ENCODE results near the gene RPS29. TPM values are rescaled to one million over a fixed set of nuclear protein-coding genes. Genes with fewer than 3 reads are reported as not detected.

Gene RPS29
- total RNA-seq, 1 donor from 2014 or later = 1,338 TPM

GRCh38 chr14:49569281-49569680, 16.9 kb downstream of the RPS29 start:
- Mint-ChIP-seq H3K27me3 (ENCODE audit: low read depth) (no peaks in the 10 kb centered on the region), H3K36me3 (peaks cover 22% of the 10 kb centered on the region), H3K9me3 (no peaks in the 10 kb centered on the region), H3K4me1 (no peaks in the 10 kb centered on the region), H3K4me3 (no peak overlapping the region), H3K27ac (no peak overlapping the region)
- TF ChIP-seq, protein P1, sequence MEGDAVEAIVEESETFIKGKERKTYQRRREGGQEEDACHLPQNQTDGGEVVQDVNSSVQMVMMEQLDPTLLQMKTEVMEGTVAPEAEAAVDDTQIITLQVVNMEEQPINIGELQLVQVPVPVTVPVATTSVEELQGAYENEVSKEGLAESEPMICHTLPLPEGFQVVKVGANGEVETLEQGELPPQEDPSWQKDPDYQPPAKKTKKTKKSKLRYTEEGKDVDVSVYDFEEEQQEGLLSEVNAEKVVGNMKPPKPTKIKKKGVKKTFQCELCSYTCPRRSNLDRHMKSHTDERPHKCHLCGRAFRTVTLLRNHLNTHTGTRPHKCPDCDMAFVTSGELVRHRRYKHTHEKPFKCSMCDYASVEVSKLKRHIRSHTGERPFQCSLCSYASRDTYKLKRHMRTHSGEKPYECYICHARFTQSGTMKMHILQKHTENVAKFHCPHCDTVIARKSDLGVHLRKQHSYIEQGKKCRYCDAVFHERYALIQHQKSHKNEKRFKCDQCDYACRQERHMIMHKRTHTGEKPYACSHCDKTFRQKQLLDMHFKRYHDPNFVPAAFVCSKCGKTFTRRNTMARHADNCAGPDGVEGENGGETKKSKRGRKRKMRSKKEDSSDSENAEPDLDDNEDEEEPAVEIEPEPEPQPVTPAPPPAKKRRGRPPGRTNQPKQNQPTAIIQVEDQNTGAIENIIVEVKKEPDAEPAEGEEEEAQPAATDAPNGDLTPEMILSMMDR (IDR thresholded peaks at IDR 0.05; ENCODE audit: unreplicated experiment) = no peak
- DNase-seq (ENCODE audit: low spot score in 2 of 2, unreplicated experiment in 2 of 2) = no peak

- Mint-ChIP-seq H3K27ac (no peak overlapping the region), H3K9me3 (peaks cover 8% of the 10 kb centered on the region)
These were observed 19.5 kb downstream of the RPS29 start for GRCh38 chr14:49566714-49567113.

DNA sequence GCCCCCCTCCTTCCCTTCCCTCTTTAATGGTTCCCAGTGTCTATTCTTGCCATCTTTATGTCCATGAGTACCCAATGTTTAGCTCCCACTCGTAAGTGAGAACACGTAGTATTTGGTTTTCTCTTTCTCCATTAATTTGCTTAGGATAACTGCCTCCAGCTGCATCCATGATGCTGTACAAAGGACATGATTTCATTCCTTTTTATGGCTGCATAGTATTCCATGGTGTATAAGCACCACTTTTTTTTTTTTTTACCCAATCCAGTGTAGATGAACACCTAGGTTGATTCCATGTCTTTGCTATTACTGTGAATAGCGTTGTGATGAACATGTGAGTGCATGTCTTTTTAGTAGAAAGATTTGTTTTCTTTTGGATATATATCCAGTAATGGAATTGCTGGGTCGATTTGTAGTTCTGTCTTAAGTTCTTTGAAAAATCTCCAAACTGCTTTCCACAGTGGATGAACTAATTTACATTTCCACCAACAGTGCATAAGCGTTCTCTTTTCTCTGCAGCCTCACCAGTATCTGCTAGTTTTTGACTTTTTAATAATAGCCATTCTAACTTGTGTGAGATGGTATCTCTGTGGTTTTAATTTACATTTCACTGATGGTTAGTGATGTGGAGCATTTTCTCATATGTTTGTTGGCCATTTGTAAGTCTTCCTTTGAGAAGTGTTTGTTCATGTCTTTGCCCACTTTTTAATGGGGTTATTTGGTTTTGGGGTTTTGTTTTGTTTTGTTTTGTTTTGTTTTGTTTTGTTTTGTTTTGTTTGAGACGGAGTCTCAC, 26.0 kb downstream of the RPS29 start:
- Mint-ChIP-seq H3K9me3 (peaks cover 14% of the 10 kb centered on the region), H3K4me1 (no peaks in the 10 kb centered on the region), H3K4me3 (no peak overlapping the region), H3K27ac (no peak overlapping the region), H3K36me3 (peaks cover 3% of the 10 kb centered on the region), H3K27me3 (ENCODE audit: low read depth) (no peaks in the 10 kb centered on the region)
- TF ChIP-seq, protein P1 (IDR thresholded peaks at IDR 0.05; ENCODE audit: unreplicated experiment) = no peak
- no peak for DNase-seq (ENCODE audit: low spot score in 2 of 2, unreplicated experiment in 2 of 2)

More at GRCh38 chr14:49566714-49567113, 19.5 kb downstream of the RPS29 start:
- TF ChIP-seq, protein P1 (IDR thresholded peaks at IDR 0.05; ENCODE audit: unreplicated experiment) = no peak
- DNase-seq (ENCODE audit: low spot score in 2 of 2, unreplicated experiment in 2 of 2) = no peak
- Mint-ChIP-seq H3K36me3 (peaks cover 9% of the 10 kb centered on the region), H3K4me1 (no peaks in the 10 kb centered on the region), H3K27me3 (ENCODE audit: low read depth) (no peaks in the 10 kb centered on the region), H3K4me3 (no peak overlapping the region)

- no peaks in the 10 kb centered on the region for H3K36me3 Mint-ChIP-seq
- no peaks in the 10 kb centered on the region for H3K9me3 Mint-ChIP-seq
- peaks cover 9% of the 10 kb centered on the region for H3K4me1 Mint-ChIP-seq
- TF ChIP-seq, protein P1 (IDR thresholded peaks at IDR 0.05; ENCODE audit: unreplicated experiment) = no peak
- H3K4me3 Mint-ChIP-seq = no peak overlapping the region
- no peak overlapping the region for H3K27ac Mint-ChIP-seq
- DNase-seq (ENCODE audit: low spot score in 2 of 2, unreplicated experiment in 2 of 2) = no peak
- H3K27me3 Mint-ChIP-seq (ENCODE audit: low read depth) = no peaks in the 10 kb centered on the region
These were observed 32.3 kb downstream of the RPS29 start for GRCh38 chr14:49553892-49554291.

DNA sequence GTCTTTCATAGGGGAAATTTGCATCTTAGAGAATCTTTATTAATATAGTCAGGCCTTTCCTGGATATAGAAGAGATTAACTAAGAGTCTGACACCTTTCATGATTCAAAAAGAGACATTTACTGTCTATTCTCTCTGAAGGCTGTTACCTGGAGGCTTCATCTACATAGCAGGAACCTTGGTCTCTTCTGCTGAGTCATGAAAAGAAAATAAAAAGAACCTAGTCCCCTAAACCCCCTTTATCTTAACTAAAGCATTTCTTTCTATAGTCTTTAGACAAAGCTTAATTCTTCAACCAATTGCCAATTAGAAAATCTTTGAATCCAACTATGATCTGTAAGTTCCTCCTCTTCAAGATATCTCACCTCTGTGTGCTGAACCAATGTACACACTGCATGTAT, 33.1 kb downstream of the RPS29 start:
- Mint-ChIP-seq H3K27ac (no peak overlapping the region), H3K36me3 (no peaks in the 10 kb centered on the region)

More for the DNA sequence above, 33.1 kb downstream of the RPS29 start:
- Mint-ChIP-seq H3K27me3 (ENCODE audit: low read depth) (no peaks in the 10 kb centered on the region), H3K4me1 (peaks cover 9% of the 10 kb centered on the region), H3K9me3 (peaks cover 5% of the 10 kb centered on the region), H3K4me3 (no peak overlapping the region)
- TF ChIP-seq, protein P1 (IDR thresholded peaks at IDR 0.05; ENCODE audit: unreplicated experiment) = no peak
- no peak for DNase-seq (ENCODE audit: low spot score in 2 of 2, unreplicated experiment in 2 of 2)
